Liver (tissue), 9 donors: Measurements from ENCODE around the gene ALKAL2. TPM values are rescaled to one million over a fixed set of nuclear protein-coding genes. Genes with fewer than 3 reads are reported as not detected.

Experiments used
- DNase-seq: peaks from one replicate; pipeline ENCODE4 v3.0.0-alpha.2; 2017; ENCODE audit warnings: low spot score
- H3K27ac ChIP-seq, 2 donors: one replicate each; pipeline ENCODE4 v1.7.0; 2013; ENCODE audit warnings: inconsistent platforms in 2 of 2, low read length in 2 of 2, control low read depth in 1 of 2, low read depth in 1 of 2, mild to moderate bottlenecking in 1 of 2
- H3K27me3 ChIP-seq, 4 donors: one replicate each; pipeline versions ENCODE4 v1.6.1 to v1.7.0; 2013; ENCODE audit warnings: low read length in 3 of 4, inconsistent platforms in 1 of 4, mild to moderate bottlenecking in 1 of 4, moderate library complexity in 1 of 4; ENCODE audit not compliant: control insufficient read depth in 4 of 4, insufficient read depth in 4 of 4
- H3K36me3 ChIP-seq, 4 donors: one replicate each; pipeline versions ENCODE4 v1.6.1 to v1.7.0; 2013; ENCODE audit warnings: low read length in 3 of 4, mild to moderate bottlenecking in 3 of 4, low read depth in 1 of 4, moderate library complexity in 1 of 4; ENCODE audit not compliant: control insufficient read depth in 4 of 4, insufficient read depth in 3 of 4
- H3K4me1 ChIP-seq, 4 donors: one replicate each; pipeline versions ENCODE4 v1.6.1 to v1.7.0; 2013; ENCODE audit warnings: low read length in 3 of 4, mild to moderate bottlenecking in 3 of 4, moderate library complexity in 1 of 4; ENCODE audit not compliant: control insufficient read depth in 4 of 4, insufficient read depth in 4 of 4
- H3K4me3 ChIP-seq, 3 donors: one replicate each; pipeline versions ENCODE4 v1.6.1 to v1.7.0; 2013; ENCODE audit warnings: low read length in 3 of 3, control low read depth in 1 of 3, low read depth in 1 of 3, mild to moderate bottlenecking in 1 of 3
- H3K9ac ChIP-seq, 2 donors: one replicate each; pipeline ENCODE4 v1.7.0; 2013; ENCODE audit warnings: low read length in 2 of 2, mild to moderate bottlenecking in 2 of 2, moderate library complexity in 2 of 2, control low read depth in 1 of 2, low read depth in 1 of 2
- H3K9me3 ChIP-seq, 4 donors: one replicate each; pipeline versions ENCODE4 v1.6.1 to v1.7.0; 2013; ENCODE audit warnings: low read length in 3 of 4; ENCODE audit not compliant: control insufficient read depth in 4 of 4
- EGR1 ChIP-seq, 2 donors: IDR thresholded peaks; 2 replicates each; pipeline ENCODE4 v1.6.1; 2016 to 2018; ENCODE audit warnings: antibody characterized with exemption in 2 of 2, low read depth in 2 of 2
- FOXA1 ChIP-seq: IDR thresholded peaks from 2 replicates; pipeline ENCODE4 v1.6.1; 2016; ENCODE audit warnings: antibody characterized with exemption
- FOXA2 ChIP-seq: IDR thresholded peaks from 2 replicates; pipeline ENCODE4 v1.6.1; 2016; ENCODE audit warnings: antibody characterized with exemption
- GABPA ChIP-seq, 2 donors: IDR thresholded peaks in 1 of 2; conservative IDR thresholded peaks in 1 of 2; 2 replicates each; pipeline ENCODE4 v1.6.1; 2016; ENCODE audit warnings: antibody characterized with exemption in 2 of 2, mild to moderate bottlenecking in 1 of 2, moderate library complexity in 1 of 2
- HNF4A ChIP-seq, 2 donors: conservative IDR thresholded peaks; 2 replicates each; pipeline ENCODE4 v1.6.1; 2016; ENCODE audit warnings: antibody characterized with exemption in 2 of 2, mild to moderate bottlenecking in 2 of 2
- HNF4G ChIP-seq: IDR thresholded peaks from 2 replicates; pipeline ENCODE4 v1.6.1; 2016; ENCODE audit warnings: antibody characterized with exemption
- JUND ChIP-seq, 2 donors: IDR thresholded peaks; 2 replicates each; pipeline ENCODE4 v1.6.1; 2016; ENCODE audit warnings: antibody characterized with exemption in 2 of 2
- NR2F2 ChIP-seq: IDR thresholded peaks from 2 replicates; pipeline ENCODE4 v1.6.1; 2016; ENCODE audit warnings: antibody characterized with exemption
- RAD21 ChIP-seq, 2 donors: IDR thresholded peaks; 2 replicates each; pipeline ENCODE4 v1.6.1; 2016; ENCODE audit warnings: antibody characterized with exemption in 2 of 2, mild to moderate bottlenecking in 2 of 2
- RXRA ChIP-seq, 2 donors: IDR thresholded peaks; 2 replicates each; pipeline ENCODE4 v1.6.1; 2017 to 2018; ENCODE audit warnings: antibody characterized with exemption in 2 of 2, mild to moderate bottlenecking in 1 of 2
- SP1 ChIP-seq: IDR thresholded peaks from 2 replicates; pipeline ENCODE4 v1.6.1; 2018; ENCODE audit warnings: antibody characterized with exemption, mild to moderate bottlenecking
- WGBS: extraction: QIAGEN DNeasy Blood & Tissue Kit; methylation state at CpG from one replicate; pipeline ENCODE4 v1.1.7; 2013; 5-methylcytosine and 5-hydroxymethylcytosine counted together
- polyA plus RNA-seq, 2 donors: library from polyadenylated mRNA; stranded (reverse) in 1 of 2; unstranded in 1 of 2; fragments of 200-250 nt in 1 of 2; fragments of >200 nt in 1 of 2; fragmentation: Nextera tagmentation in 1 of 2; extraction: Ambion mirVana in 1 of 2; gene quantifications; one replicate each; pipeline versions ENCODE4 v1.2.1 to v1.2.3, GENCODE V29; 2013 to 2015
- total RNA-seq, 2 donors: library from RNA; depleted of rRNA; stranded (reverse); fragments of >200 nt; gene quantifications; one replicate each; pipeline ENCODE4 v1.2.3, GENCODE V29; 2014
- TF ChIP-seq, protein P1 (sequence below): fragments of 150-350 bp; IDR thresholded peaks from 2 replicates; pipeline ENCODE4 v1.5.1; 2017; ENCODE audit warnings: improper control_type of control experiment, low read depth, low read length; ENCODE audit not compliant: missing input control
- TF ChIP-seq, protein P2 (sequence below): IDR thresholded peaks from 2 replicates; pipeline ENCODE4 v1.6.1; 2016; ENCODE audit warnings: antibody characterized with exemption, mild to moderate bottlenecking
- TF ChIP-seq, protein P3 (sequence below): IDR thresholded peaks from 2 replicates; pipeline ENCODE4 v1.6.1; 2016; ENCODE audit warnings: antibody characterized with exemption
- TF ChIP-seq, protein P4 (sequence below): IDR thresholded peaks from 2 replicates; pipeline ENCODE4 v1.6.1; 2016; ENCODE audit warnings: antibody characterized with exemption
- TF ChIP-seq, protein P5 (sequence below): IDR thresholded peaks from 2 replicates; pipeline ENCODE4 v1.6.1; 2016; ENCODE audit warnings: antibody characterized with exemption
- donor health status: healthy.
- donor health status: healthy.
- donor health status: healthy.
- donor health status: healthy.
- donor health status: healthy.

Gene ALKAL2
- total and polyA plus RNA-seq, 4 donors: 1.6 to 3.1 (median 1.9) TPM; not detected in 1

DNA sequence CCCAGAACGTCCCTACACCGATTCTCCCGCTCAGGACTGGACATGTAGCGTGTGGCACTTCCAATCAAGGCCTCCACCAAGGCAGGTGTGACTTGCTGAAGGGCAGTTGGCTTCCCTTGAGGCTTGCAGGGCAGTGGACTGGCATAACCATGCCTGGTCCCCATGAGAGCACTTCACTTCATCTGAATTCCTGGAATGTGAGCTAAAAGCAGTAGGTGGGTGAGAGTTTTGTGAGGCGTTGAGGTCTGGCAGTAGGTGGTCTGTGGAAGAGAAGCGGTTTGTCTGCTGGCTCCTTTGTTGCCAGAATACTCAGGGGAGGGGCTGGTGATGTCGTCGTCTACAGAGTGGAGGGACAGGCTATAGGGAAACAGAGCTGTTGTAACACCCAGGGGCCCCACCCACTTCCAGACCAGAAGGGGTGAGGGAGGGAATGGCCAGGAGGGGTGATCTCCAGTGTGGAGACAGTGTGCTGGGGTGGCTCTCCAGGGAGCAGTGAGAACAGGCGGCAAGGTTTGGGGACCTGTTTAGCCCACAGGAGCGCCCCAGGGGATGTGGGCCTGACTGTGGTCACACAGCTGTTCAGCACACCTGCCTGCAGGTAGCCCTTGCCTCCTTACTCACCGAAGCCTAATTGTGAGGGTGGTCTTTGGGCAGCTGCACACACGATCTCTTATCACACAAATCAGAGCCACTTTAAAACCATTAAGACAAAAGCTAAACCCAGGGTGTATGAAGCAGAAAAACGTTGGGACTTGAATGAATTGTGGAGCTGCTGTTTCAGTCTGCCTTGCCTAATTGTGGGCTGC, 21.5 kb upstream of the ALKAL2 start:
- Histone ChIP-seq H3K9ac (no peak overlapping the region), H3K27ac (no peak overlapping the region), H3K4me3 (no peak overlapping the region), H3K4me1 (no peaks in the 10 kb centered on the region), H3K36me3 (no peaks in the 10 kb centered on the region), H3K27me3 (no peaks in the 10 kb centered on the region), H3K9me3 (no peaks in the 10 kb centered on the region)
- DNase-seq: no peak
- 71% methylated on average over 13 of the region's 13 CpGs for WGBS
- no peak for TF ChIP-seq HNF4A (conservative IDR thresholded peaks at IDR 0.05)
- TF ChIP-seq EGR1 (IDR thresholded peaks at IDR 0.05; ENCODE audit: low read depth in 2 of 2): no peak
- TF ChIP-seq SP1: no peak
- TF ChIP-seq, protein P1, sequence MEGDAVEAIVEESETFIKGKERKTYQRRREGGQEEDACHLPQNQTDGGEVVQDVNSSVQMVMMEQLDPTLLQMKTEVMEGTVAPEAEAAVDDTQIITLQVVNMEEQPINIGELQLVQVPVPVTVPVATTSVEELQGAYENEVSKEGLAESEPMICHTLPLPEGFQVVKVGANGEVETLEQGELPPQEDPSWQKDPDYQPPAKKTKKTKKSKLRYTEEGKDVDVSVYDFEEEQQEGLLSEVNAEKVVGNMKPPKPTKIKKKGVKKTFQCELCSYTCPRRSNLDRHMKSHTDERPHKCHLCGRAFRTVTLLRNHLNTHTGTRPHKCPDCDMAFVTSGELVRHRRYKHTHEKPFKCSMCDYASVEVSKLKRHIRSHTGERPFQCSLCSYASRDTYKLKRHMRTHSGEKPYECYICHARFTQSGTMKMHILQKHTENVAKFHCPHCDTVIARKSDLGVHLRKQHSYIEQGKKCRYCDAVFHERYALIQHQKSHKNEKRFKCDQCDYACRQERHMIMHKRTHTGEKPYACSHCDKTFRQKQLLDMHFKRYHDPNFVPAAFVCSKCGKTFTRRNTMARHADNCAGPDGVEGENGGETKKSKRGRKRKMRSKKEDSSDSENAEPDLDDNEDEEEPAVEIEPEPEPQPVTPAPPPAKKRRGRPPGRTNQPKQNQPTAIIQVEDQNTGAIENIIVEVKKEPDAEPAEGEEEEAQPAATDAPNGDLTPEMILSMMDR: no peak
- TF ChIP-seq, protein P2, sequence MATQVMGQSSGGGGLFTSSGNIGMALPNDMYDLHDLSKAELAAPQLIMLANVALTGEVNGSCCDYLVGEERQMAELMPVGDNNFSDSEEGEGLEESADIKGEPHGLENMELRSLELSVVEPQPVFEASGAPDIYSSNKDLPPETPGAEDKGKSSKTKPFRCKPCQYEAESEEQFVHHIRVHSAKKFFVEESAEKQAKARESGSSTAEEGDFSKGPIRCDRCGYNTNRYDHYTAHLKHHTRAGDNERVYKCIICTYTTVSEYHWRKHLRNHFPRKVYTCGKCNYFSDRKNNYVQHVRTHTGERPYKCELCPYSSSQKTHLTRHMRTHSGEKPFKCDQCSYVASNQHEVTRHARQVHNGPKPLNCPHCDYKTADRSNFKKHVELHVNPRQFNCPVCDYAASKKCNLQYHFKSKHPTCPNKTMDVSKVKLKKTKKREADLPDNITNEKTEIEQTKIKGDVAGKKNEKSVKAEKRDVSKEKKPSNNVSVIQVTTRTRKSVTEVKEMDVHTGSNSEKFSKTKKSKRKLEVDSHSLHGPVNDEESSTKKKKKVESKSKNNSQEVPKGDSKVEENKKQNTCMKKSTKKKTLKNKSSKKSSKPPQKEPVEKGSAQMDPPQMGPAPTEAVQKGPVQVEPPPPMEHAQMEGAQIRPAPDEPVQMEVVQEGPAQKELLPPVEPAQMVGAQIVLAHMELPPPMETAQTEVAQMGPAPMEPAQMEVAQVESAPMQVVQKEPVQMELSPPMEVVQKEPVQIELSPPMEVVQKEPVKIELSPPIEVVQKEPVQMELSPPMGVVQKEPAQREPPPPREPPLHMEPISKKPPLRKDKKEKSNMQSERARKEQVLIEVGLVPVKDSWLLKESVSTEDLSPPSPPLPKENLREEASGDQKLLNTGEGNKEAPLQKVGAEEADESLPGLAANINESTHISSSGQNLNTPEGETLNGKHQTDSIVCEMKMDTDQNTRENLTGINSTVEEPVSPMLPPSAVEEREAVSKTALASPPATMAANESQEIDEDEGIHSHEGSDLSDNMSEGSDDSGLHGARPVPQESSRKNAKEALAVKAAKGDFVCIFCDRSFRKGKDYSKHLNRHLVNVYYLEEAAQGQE: no peak
- TF ChIP-seq RXRA (IDR thresholded peaks at IDR 0.05): no peak
- TF ChIP-seq FOXA2: no peak
- TF ChIP-seq NR2F2: no peak
- TF ChIP-seq RAD21 (IDR thresholded peaks at IDR 0.05): no peak
- TF ChIP-seq GABPA (IDR thresholded peaks at IDR 0.05 in 1 of 2, conservative IDR thresholded peaks at IDR 0.05 in 1 of 2): no peak
- no peak for TF ChIP-seq HNF4G
- TF ChIP-seq JUND (IDR thresholded peaks at IDR 0.05): no peak
- no peak for TF ChIP-seq FOXA1
- TF ChIP-seq, protein P3, sequence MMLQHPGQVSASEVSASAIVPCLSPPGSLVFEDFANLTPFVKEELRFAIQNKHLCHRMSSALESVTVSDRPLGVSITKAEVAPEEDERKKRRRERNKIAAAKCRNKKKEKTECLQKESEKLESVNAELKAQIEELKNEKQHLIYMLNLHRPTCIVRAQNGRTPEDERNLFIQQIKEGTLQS: no peak
- TF ChIP-seq, protein P4, sequence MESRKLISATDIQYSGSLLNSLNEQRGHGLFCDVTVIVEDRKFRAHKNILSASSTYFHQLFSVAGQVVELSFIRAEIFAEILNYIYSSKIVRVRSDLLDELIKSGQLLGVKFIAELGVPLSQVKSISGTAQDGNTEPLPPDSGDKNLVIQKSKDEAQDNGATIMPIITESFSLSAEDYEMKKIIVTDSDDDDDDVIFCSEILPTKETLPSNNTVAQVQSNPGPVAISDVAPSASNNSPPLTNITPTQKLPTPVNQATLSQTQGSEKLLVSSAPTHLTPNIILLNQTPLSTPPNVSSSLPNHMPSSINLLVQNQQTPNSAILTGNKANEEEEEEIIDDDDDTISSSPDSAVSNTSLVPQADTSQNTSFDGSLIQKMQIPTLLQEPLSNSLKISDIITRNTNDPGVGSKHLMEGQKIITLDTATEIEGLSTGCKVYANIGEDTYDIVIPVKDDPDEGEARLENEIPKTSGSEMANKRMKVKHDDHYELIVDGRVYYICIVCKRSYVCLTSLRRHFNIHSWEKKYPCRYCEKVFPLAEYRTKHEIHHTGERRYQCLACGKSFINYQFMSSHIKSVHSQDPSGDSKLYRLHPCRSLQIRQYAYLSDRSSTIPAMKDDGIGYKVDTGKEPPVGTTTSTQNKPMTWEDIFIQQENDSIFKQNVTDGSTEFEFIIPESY: no peak
- TF ChIP-seq, protein P5, sequence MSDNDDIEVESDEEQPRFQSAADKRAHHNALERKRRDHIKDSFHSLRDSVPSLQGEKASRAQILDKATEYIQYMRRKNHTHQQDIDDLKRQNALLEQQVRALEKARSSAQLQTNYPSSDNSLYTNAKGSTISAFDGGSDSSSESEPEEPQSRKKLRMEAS: no peak
